ENCODE measurements around the gene HECTD1. TPM values are rescaled to one million over a fixed set of nuclear protein-coding genes. Genes with fewer than 3 reads are reported as not detected.

Gene HECTD1
- total RNA-seq, 1 experiment from 2014 or later, result 160 TPM

GRCh38 chr14:31078766-31079165, 128.8 kb downstream of the HECTD1 start:
- no peaks in the 10 kb centered on the region for H4K20me1 ChIP-seq (ENCODE audit: insufficient read depth)
- no peak overlapping the region for H3K4me2 ChIP-seq (ENCODE audit: low read length)
- POLR2A ChIA-PET, result no interaction called here
- DNase-seq (ENCODE audit: low read depth, low spot score) (no peak), ATAC-seq (no peak)
- no peaks in the 10 kb centered on the region for H3K79me2 ChIP-seq (ENCODE audit: insufficient read depth, low read length)
- H3K27me3 ChIP-seq (ENCODE audit: insufficient read depth, low read length), result no peaks in the 10 kb centered on the region
- no peak overlapping the region for H2AFZ ChIP-seq (ENCODE audit: low read depth, low read length, poor library complexity, severe bottlenecking)
- RAD21 ChIA-PET (ENCODE audit: low non-redundant PET in 1 of 2, low total read pairs in 2 of 2, uncharacterized antibody in 2 of 2, unreplicated experiment in 2 of 2), result no interaction called here
- H3K4me3 ChIP-seq (replicated peaks in 1 of 2; ENCODE audit: low read depth in 1 of 2, low read length in 2 of 2), result no peak overlapping the region
- H3K36me3 ChIP-seq (ENCODE audit: control insufficient read depth in 1 of 2, insufficient read depth in 2 of 2, low read length in 2 of 2), result no peaks in the 10 kb centered on the region
- intact Hi-C loops (cut with micrococcal nuclease), result no loop called here
- H3K9ac ChIP-seq (ENCODE audit: low read length), result no peak overlapping the region
- no peaks in the 10 kb centered on the region for H3K9me2 ChIP-seq (ENCODE audit: insufficient read depth)
- no peak overlapping the region for H3K27ac ChIP-seq (ENCODE audit: low read depth, low read length)
- H3K9me3 ChIP-seq (ENCODE audit: control insufficient read depth in 1 of 2, insufficient read depth in 1 of 2, low read depth in 1 of 2, low read length in 2 of 2), result no peaks in the 10 kb centered on the region
- TF ChIP-seq FOSL1 (IDR thresholded peaks at IDR 0.05; ENCODE audit: low read depth) (no peak), RAD21 (IDR thresholded peaks at IDR 0.05; ENCODE audit: low read depth) (no peak), ZFX (IDR thresholded peaks at IDR 0.05) (no peak), SIN3A (IDR thresholded peaks at IDR 0.05; ENCODE audit: low read depth) (no peak), EZH2 (IDR thresholded peaks at IDR 0.05) (no peak), POLR2A (IDR thresholded peaks at IDR 0.05; ENCODE audit: borderline replicate concordance, extremely low read depth, insufficient read depth, insufficient read length) (no peak), CEBPB (IDR thresholded peaks at IDR 0.05; ENCODE audit: low read depth) (no peak), EZH2phosphoT487 (IDR thresholded peaks at IDR 0.05; ENCODE audit: borderline replicate concordance) (no peak), ELF1 (IDR thresholded peaks at IDR 0.05; ENCODE audit: borderline replicate concordance, low read depth) (no peak), JUND (IDR thresholded peaks at IDR 0.05) (no peak), SP1 (IDR thresholded peaks at IDR 0.05; ENCODE audit: low read depth) (no peak)
- TF ChIP-seq, protein P1, sequence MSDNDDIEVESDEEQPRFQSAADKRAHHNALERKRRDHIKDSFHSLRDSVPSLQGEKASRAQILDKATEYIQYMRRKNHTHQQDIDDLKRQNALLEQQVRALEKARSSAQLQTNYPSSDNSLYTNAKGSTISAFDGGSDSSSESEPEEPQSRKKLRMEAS (IDR thresholded peaks at IDR 0.05), result no peak
- TF ChIP-seq, protein P2, sequence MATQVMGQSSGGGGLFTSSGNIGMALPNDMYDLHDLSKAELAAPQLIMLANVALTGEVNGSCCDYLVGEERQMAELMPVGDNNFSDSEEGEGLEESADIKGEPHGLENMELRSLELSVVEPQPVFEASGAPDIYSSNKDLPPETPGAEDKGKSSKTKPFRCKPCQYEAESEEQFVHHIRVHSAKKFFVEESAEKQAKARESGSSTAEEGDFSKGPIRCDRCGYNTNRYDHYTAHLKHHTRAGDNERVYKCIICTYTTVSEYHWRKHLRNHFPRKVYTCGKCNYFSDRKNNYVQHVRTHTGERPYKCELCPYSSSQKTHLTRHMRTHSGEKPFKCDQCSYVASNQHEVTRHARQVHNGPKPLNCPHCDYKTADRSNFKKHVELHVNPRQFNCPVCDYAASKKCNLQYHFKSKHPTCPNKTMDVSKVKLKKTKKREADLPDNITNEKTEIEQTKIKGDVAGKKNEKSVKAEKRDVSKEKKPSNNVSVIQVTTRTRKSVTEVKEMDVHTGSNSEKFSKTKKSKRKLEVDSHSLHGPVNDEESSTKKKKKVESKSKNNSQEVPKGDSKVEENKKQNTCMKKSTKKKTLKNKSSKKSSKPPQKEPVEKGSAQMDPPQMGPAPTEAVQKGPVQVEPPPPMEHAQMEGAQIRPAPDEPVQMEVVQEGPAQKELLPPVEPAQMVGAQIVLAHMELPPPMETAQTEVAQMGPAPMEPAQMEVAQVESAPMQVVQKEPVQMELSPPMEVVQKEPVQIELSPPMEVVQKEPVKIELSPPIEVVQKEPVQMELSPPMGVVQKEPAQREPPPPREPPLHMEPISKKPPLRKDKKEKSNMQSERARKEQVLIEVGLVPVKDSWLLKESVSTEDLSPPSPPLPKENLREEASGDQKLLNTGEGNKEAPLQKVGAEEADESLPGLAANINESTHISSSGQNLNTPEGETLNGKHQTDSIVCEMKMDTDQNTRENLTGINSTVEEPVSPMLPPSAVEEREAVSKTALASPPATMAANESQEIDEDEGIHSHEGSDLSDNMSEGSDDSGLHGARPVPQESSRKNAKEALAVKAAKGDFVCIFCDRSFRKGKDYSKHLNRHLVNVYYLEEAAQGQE (IDR thresholded peaks at IDR 0.05; ENCODE audit: low read depth), result no peak
- H3K4me1 ChIP-seq (ENCODE audit: control insufficient read depth in 1 of 2, insufficient read depth in 2 of 2, low read length in 2 of 2), result peaks cover 13 to 21% of the 10 kb centered on the region in 2 experiments
- CTCF ChIA-PET, result no interaction called here
- no TSS peak for BruUV-seq (replicated peaks)

All from HCT116 (cell line).